GM23338 (cell line): ENCODE data around the gene NDUFS7. TPM values are rescaled to one million over a fixed set of nuclear protein-coding genes. Genes with fewer than 3 reads are reported as not detected.

ENCODE experiments used
- ATAC-seq: fragments of 200-7000 bp; cut with Tn5 transposase; 3 replicates; pipeline ENCODE4 v1.9.1; 2020
- DNase-seq: peaks from one replicate; pipeline ENCODE4 v3.0.0-alpha.2; 2015; ENCODE audit warnings: low spot score
- H2AFZ ChIP-seq: fragments of 200-600 bp; sonication (generic); 2 replicates; pipeline ENCODE4 v1.8.0; 2016; ENCODE audit warnings: antibody characterized with exemption, mild to moderate bottlenecking, moderate library complexity
- H3F3A ChIP-seq: fragments of 200-600 bp; sonication (generic); replicated peaks from 2 replicates; pipeline ENCODE4 v1.8.0; 2017; ENCODE audit warnings: antibody characterized with exemption, mixed run types, low read depth
- H3K27ac ChIP-seq: fragments of 200-600 bp; sonication (generic); 2 replicates; pipeline ENCODE4 v1.6.1; 2016; ENCODE audit warnings: low read depth
- H3K27me3 ChIP-seq: fragments of 200-600 bp; sonication (generic); 2 replicates; pipeline ENCODE4 v1.8.0; 2016; ENCODE audit warnings: mild to moderate bottlenecking, mixed run types, moderate library complexity; ENCODE audit not compliant: insufficient read depth
- H3K36me3 ChIP-seq: fragments of 200-600 bp; sonication (generic); 2 replicates; pipeline ENCODE4 v1.8.0; 2016; ENCODE audit warnings: mild to moderate bottlenecking; ENCODE audit not compliant: insufficient read depth
- H3K4me1 ChIP-seq: fragments of 200-600 bp; sonication (generic); 2 replicates; pipeline ENCODE4 v1.8.0; 2016; ENCODE audit warnings: mild to moderate bottlenecking, moderate library complexity; ENCODE audit not compliant: insufficient read depth
- H3K4me2 ChIP-seq: fragments of 200-600 bp; sonication (generic); 2 replicates; pipeline ENCODE4 v1.7.1; 2017; ENCODE audit warnings: mixed run types
- H3K4me3 ChIP-seq: fragments of 200-600 bp; sonication (generic); 2 replicates; pipeline ENCODE4 v1.6.1; 2016; ENCODE audit warnings: mixed run types
- H3K79me2 ChIP-seq: fragments of 200-600 bp; sonication (generic); replicated peaks from 2 replicates; pipeline ENCODE4 v1.8.0; 2017; ENCODE audit warnings: mild to moderate bottlenecking; ENCODE audit not compliant: insufficient read depth
- H3K9me2 ChIP-seq: fragments of 200-600 bp; sonication (generic); 2 replicates; pipeline ENCODE4 v1.8.0; 2017; ENCODE audit not compliant: insufficient read depth
- H4K20me1 ChIP-seq: fragments of 200-600 bp; sonication (generic); replicated peaks from 2 replicates; pipeline ENCODE4 v1.8.0; 2017; ENCODE audit warnings: mild to moderate bottlenecking; ENCODE audit not compliant: insufficient read depth
- H3K27ac Mint-ChIP-seq: 2 replicates; pipeline ENCODE4 v1.8.0; 2020; ENCODE audit warnings: inconsistent platforms, mild to moderate bottlenecking, moderate library complexity, mixed read lengths
- H3K27me3 Mint-ChIP-seq: 3 replicates; pipeline ENCODE4 v1.8.0; 2022; ENCODE audit warnings: low read depth, mild to moderate bottlenecking, moderate library complexity, mixed read lengths, inconsistent platforms; ENCODE audit not compliant: insufficient read depth, poor library complexity
- H3K36me3 Mint-ChIP-seq: 3 replicates; pipeline ENCODE4 v1.8.0; 2021; ENCODE audit warnings: low read depth, mild to moderate bottlenecking, inconsistent platforms, moderate library complexity, mixed read lengths
- H3K4me1 Mint-ChIP-seq: 3 replicates; pipeline ENCODE4 v1.8.0; 2020; ENCODE audit warnings: mild to moderate bottlenecking, inconsistent platforms, mixed read lengths
- H3K4me3 Mint-ChIP-seq: 3 replicates; pipeline ENCODE4 v1.8.0; 2021; ENCODE audit warnings: moderate library complexity, mild to moderate bottlenecking, inconsistent platforms, mixed read lengths
- H3K9me3 Mint-ChIP-seq: 3 replicates; pipeline ENCODE4 v1.8.0; 2020; ENCODE audit warnings: moderate library complexity, mild to moderate bottlenecking, inconsistent platforms, mixed read lengths
- CREB1 ChIP-seq: fragments of 250-450 bp; sonication (Bioruptor Pico); IDR thresholded peaks from 2 replicates; pipeline ENCODE4 v1.5.0; 2020; ENCODE audit warnings: low read depth, mild to moderate bottlenecking, moderate library complexity
- ETS1 ChIP-seq: IDR thresholded peaks from 2 replicates; pipeline ENCODE4 v1.6.1; 2016; ENCODE audit warnings: antibody characterized with exemption
- NANOG ChIP-seq: IDR thresholded peaks from 2 replicates; pipeline ENCODE4 v1.6.1; 2016; ENCODE audit warnings: antibody characterized with exemption, borderline replicate concordance
- POLR2AphosphoS5 ChIP-seq: IDR thresholded peaks from 2 replicates; pipeline ENCODE4 v1.6.1; 2016; ENCODE audit warnings: antibody characterized with exemption, low read depth
- STAT1 ChIP-seq: IDR thresholded peaks from one replicate; pipeline ENCODE4 v1.6.1; 2016; ENCODE audit warnings: antibody characterized with exemption; ENCODE audit not compliant: unreplicated experiment
- ZNF114 ChIP-seq: fragments of 250-450 bp; sonication (Bioruptor Pico); IDR thresholded peaks from 2 replicates; pipeline ENCODE4 v1.5.0; 2020; ENCODE audit warnings: mild to moderate bottlenecking, moderate library complexity
- ZNF331 ChIP-seq: fragments of 250-450 bp; sonication (Bioruptor Pico); IDR thresholded peaks from 2 replicates; pipeline ENCODE4 v1.5.0; 2020; ENCODE audit warnings: low read depth, mild to moderate bottlenecking, moderate library complexity
- ZNF462 ChIP-seq: fragments of 250-450 bp; sonication (Bioruptor Pico); IDR thresholded peaks from 2 replicates; pipeline ENCODE4 v1.5.0; 2020; ENCODE audit warnings: mild to moderate bottlenecking, moderate library complexity
- polyA plus RNA-seq: library from polyadenylated mRNA; unstranded; fragments of >200 nt; fragmentation: Nextera tagmentation; extraction: Ambion mirVana; gene quantifications from 2 replicates; pipeline ENCODE4 v1.2.1, GENCODE V29; 2016
- total RNA-seq: library from RNA; depleted of rRNA; stranded (reverse); fragments of >200 nt; shearing (Covaris generic); gene quantifications from 2 replicates; pipeline ENCODE4 v1.2.3, GENCODE V29; 2014

The NDUFS7 gene
- total and polyA plus RNA-seq, 2 experiments from 2014 or later = 132 to 203 TPM

GRCh38 chr19:1357531-1358109 is 26.1 kb upstream of the NDUFS7 start:
- Histone ChIP-seq H3K27ac (0 out of 2 replicates have a peak overlapping the region, but pooled peaks have one; percentile 4), H3K9me2 (no peaks in the 10 kb centered on the region), H2AFZ (no peak overlapping the region), H4K20me1 (peaks cover 33% of the 10 kb centered on the region), H3K4me3 (no peak overlapping the region), H3K79me2 (peaks cover 52% of the 10 kb centered on the region), H3F3A (peaks cover 48% of the 10 kb centered on the region), H3K36me3 (peaks cover 20% of the 10 kb centered on the region), H3K4me2 (peak overlapping the region; percentile 92; the same call in 1 of the 2 replicates), H3K27me3 (no peaks in the 10 kb centered on the region), H3K4me1 (peaks cover 37% of the 10 kb centered on the region)
- peaks cover 2% of the 10 kb centered on the region; the same call in 1 of the 3 replicates for H3K9me3 Mint-ChIP-seq
- TF ChIP-seq STAT1 (no peak), ZNF114 (CRISPR knock-in tag) (no peak), POLR2AphosphoS5 (no peak), NANOG (peak; percentile 38; the same call in 1 of the 2 replicates), CREB1 (CRISPR knock-in tag) (no peak), ETS1 (no peak)
- H3K4me1 Mint-ChIP-seq = peaks cover 50% of the 10 kb centered on the region
- ATAC-seq (peak; percentile 63), DNase-seq (peak; percentile 75)
- H3K4me3 Mint-ChIP-seq = peak overlapping the region; percentile 51
- peak overlapping the region; percentile 3; the same call in 1 of the 2 replicates for H3K27ac Mint-ChIP-seq
- H3K27me3 Mint-ChIP-seq = peaks cover 14% of the 10 kb centered on the region
- H3K36me3 Mint-ChIP-seq = peaks cover 57% of the 10 kb centered on the region

DNA sequence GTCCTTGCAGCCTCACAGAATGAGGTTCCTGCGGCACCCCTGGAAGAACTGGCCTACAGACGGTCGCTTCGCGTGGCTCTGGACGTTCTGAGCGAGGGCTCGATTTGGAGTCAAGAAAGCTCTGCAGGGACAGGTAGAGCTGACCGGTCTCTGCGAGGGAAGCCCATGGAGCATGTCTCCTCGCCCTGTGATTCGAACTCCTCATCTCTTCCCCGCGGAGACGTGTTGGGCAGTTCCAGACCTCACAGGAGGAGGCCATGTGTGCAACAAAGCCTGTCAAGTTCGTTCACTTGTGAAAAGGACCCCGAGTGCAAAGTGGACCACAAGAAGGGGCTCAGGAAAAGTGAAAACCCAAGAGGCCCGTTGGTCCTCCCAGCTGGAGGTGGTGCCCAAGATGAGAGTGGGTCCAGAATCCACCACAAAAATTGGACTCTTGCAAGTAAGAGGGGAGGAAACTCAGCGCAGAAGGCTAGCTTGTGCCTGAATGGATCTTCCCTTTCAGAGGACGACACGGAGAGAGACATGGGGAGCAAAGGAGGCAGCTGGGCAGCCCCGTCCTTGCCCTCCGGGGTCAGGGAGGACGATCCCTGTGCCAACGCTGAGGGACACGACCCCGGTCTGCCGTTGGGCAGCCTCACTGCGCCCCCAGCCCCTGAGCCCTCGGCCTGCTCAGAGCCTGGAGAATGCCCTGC is 23.4 kb upstream of the NDUFS7 start:
- peak overlapping the region; percentile 58; the same call in 1 of the 2 replicates for H3K27ac Mint-ChIP-seq
- H3K79me2 ChIP-seq = peaks cover 57% of the 10 kb centered on the region
- ATAC-seq = no peak
- TF ChIP-seq STAT1 = no peak
- TF ChIP-seq ETS1 = no peak
- no peak for TF ChIP-seq ZNF331 (CRISPR knock-in tag)
- no peak for TF ChIP-seq ZNF462 (CRISPR knock-in tag)

More for the DNA sequence above, 23.4 kb upstream of the NDUFS7 start:
- Histone ChIP-seq H3K4me3 (no peak overlapping the region), H3K4me2 (no peak overlapping the region), H3F3A (peaks cover 44% of the 10 kb centered on the region), H3K27ac (0 out of 2 replicates have a peak overlapping the region, but pooled peaks have one; percentile 6), H3K4me1 (peaks cover 37% of the 10 kb centered on the region), H3K36me3 (peaks cover 36% of the 10 kb centered on the region), H4K20me1 (peaks cover 44% of the 10 kb centered on the region), H3K9me2 (no peaks in the 10 kb centered on the region), H2AFZ (no peak overlapping the region), H3K27me3 (no peaks in the 10 kb centered on the region)
- Mint-ChIP-seq H3K27me3 (peaks cover 11% of the 10 kb centered on the region), H3K4me3 (no peak overlapping the region; the same call in 2 of the 3 replicates), H3K36me3 (peaks cover 83% of the 10 kb centered on the region), H3K9me3 (no peaks in the 10 kb centered on the region), H3K4me1 (peaks cover 48% of the 10 kb centered on the region)
- DNase-seq = no peak
